ENCODE results near the gene URGCP.
"Not testable (repeated sequence)": the region's sequence is repeated elsewhere in the genome, so short reads cannot be mapped to it uniquely, and the experiment has no call there.

The URGCP gene

GRCh38 chr7:43929529-43930457, 23.4 kb upstream of the URGCP start:
- no peak overlapping the region for H3K27ac Mint-ChIP-seq
- no peaks in the 10 kb centered on the region for H3K9me3 Mint-ChIP-seq
- peaks cover 12% of the 10 kb centered on the region for H3K36me3 Mint-ChIP-seq (ENCODE audit: low read depth)
- H3K27me3 Mint-ChIP-seq: no peaks in the 10 kb centered on the region
- no peak overlapping the region for H3K4me3 Mint-ChIP-seq
- H3K4me1 Mint-ChIP-seq (ENCODE audit: low read depth): peaks cover 29% of the 10 kb centered on the region

GRCh38 chr7:43927810-43928209, 21.4 kb upstream of the URGCP start:
- peaks cover 34% of the 10 kb centered on the region for H3K4me1 Mint-ChIP-seq (ENCODE audit: low read depth)
- H3K27me3 Mint-ChIP-seq: no peaks in the 10 kb centered on the region
- peaks cover 17% of the 10 kb centered on the region for H3K36me3 Mint-ChIP-seq (ENCODE audit: low read depth)
- H3K9me3 Mint-ChIP-seq: no peaks in the 10 kb centered on the region
- H3K27ac Mint-ChIP-seq: no peak overlapping the region
- H3K4me3 Mint-ChIP-seq: no peak overlapping the region

GRCh38 chr7:43926798-43927123, 20.4 kb upstream of the URGCP start:
- peaks cover 17% of the 10 kb centered on the region for H3K36me3 Mint-ChIP-seq (ENCODE audit: low read depth)
- H3K27me3 Mint-ChIP-seq: no peaks in the 10 kb centered on the region
- H3K27ac Mint-ChIP-seq: peak overlapping the region; percentile 95
- no peaks in the 10 kb centered on the region for H3K9me3 Mint-ChIP-seq
- H3K4me1 Mint-ChIP-seq (ENCODE audit: low read depth): peaks cover 34% of the 10 kb centered on the region
- H3K4me3 Mint-ChIP-seq: peak overlapping the region; percentile 94

- Mint-ChIP-seq H3K27me3 (no peaks in the 10 kb centered on the region), H3K27ac (peak within 1 kb of the TSS; percentile 95), H3K4me3 (peak within 1 kb of the TSS; percentile 94), H3K4me1 (ENCODE audit: low read depth) (peaks cover 32% of the 10 kb centered on the region), H3K36me3 (ENCODE audit: low read depth) (peaks cover 20% of the 10 kb centered on the region), H3K9me3 (no peaks in the 10 kb centered on the region)
Observed at GRCh38 chr7:43925984-43926797, 19.8 kb upstream of the URGCP start, which contains the start of gene UBE2D4. TSS of gene UBE2D4 (plus strand) at chr7:43926436. CDS start at chr7:43926533, 97 bp downstream.

- Mint-ChIP-seq H3K4me1 (ENCODE audit: low read depth) (peaks cover 26% of the 10 kb centered on the region), H3K27ac (no peak overlapping the region), H3K27me3 (no peaks in the 10 kb centered on the region), H3K36me3 (ENCODE audit: low read depth) (peaks cover 29% of the 10 kb centered on the region), H3K4me3 (no peak overlapping the region), H3K9me3 (no peaks in the 10 kb centered on the region)
Observed at GRCh38 chr7:43922726-43923125, 16.3 kb upstream of the URGCP start.

- no peaks in the 10 kb centered on the region for H3K27me3 Mint-ChIP-seq
- H3K4me1 Mint-ChIP-seq (ENCODE audit: low read depth): peaks cover 16% of the 10 kb centered on the region
- H3K27ac Mint-ChIP-seq: no peak overlapping the region
- H3K36me3 Mint-ChIP-seq (ENCODE audit: low read depth): peaks cover 28% of the 10 kb centered on the region
- H3K4me3 Mint-ChIP-seq: no peak overlapping the region
- no peaks in the 10 kb centered on the region for H3K9me3 Mint-ChIP-seq
Observed at GRCh38 chr7:43921423-43921822, 15.0 kb upstream of the URGCP start.

GRCh38 chr7:43915907-43916306, 9.5 kb upstream of the URGCP start:
- Mint-ChIP-seq H3K36me3 (ENCODE audit: low read depth) (peaks cover 16% of the 10 kb centered on the region), H3K4me3 (no peak overlapping the region), H3K27ac (no peak overlapping the region), H3K9me3 (no peaks in the 10 kb centered on the region), H3K27me3 (no peaks in the 10 kb centered on the region), H3K4me1 (ENCODE audit: low read depth) (peaks cover 3% of the 10 kb centered on the region)

- H3K4me3 Mint-ChIP-seq: no peak overlapping the region
- no peaks in the 10 kb centered on the region for H3K4me1 Mint-ChIP-seq (ENCODE audit: low read depth)
- H3K27me3 Mint-ChIP-seq: no peaks in the 10 kb centered on the region
- no peak overlapping the region for H3K27ac Mint-ChIP-seq
- peaks cover 14% of the 10 kb centered on the region for H3K36me3 Mint-ChIP-seq (ENCODE audit: low read depth)
- no peaks in the 10 kb centered on the region for H3K9me3 Mint-ChIP-seq
Observed at GRCh38 chr7:43914795-43915194, 8.4 kb upstream of the URGCP start.

- peak overlapping the region; percentile 93 for H3K4me3 Mint-ChIP-seq
- H3K9me3 Mint-ChIP-seq: no peaks in the 10 kb centered on the region
- no peaks in the 10 kb centered on the region for H3K27me3 Mint-ChIP-seq
- H3K36me3 Mint-ChIP-seq (ENCODE audit: low read depth): peaks cover 3% of the 10 kb centered on the region
- peaks cover 34% of the 10 kb centered on the region for H3K4me1 Mint-ChIP-seq (ENCODE audit: low read depth)
- peak overlapping the region; percentile 96 for H3K27ac Mint-ChIP-seq
Observed at GRCh38 chr7:43905956-43906330, 453 bp downstream of the URGCP start.

GRCh38 chr7:43905209-43905946, 1.0 kb downstream of the URGCP start:
- Mint-ChIP-seq H3K36me3 (ENCODE audit: low read depth) (peaks cover 3% of the 10 kb centered on the region), H3K4me1 (ENCODE audit: low read depth) (peaks cover 34% of the 10 kb centered on the region), H3K27me3 (no peaks in the 10 kb centered on the region), H3K27ac (peak overlapping the region; percentile 96), H3K4me3 (peak overlapping the region; percentile 93), H3K9me3 (no peaks in the 10 kb centered on the region)

GRCh38 chr7:43904533-43905208, 1.7 kb downstream of the URGCP start:
- H3K36me3 Mint-ChIP-seq (ENCODE audit: low read depth): peaks cover 3% of the 10 kb centered on the region
- H3K4me1 Mint-ChIP-seq (ENCODE audit: low read depth): peaks cover 34% of the 10 kb centered on the region
- no peaks in the 10 kb centered on the region for H3K9me3 Mint-ChIP-seq
- H3K4me3 Mint-ChIP-seq: no peak overlapping the region
- H3K27me3 Mint-ChIP-seq: no peaks in the 10 kb centered on the region
- H3K27ac Mint-ChIP-seq: no peak overlapping the region

GRCh38 chr7:43902542-43903054, 3.8 kb downstream of the URGCP start:
- H3K9me3 Mint-ChIP-seq: no peaks in the 10 kb centered on the region
- peaks cover 3% of the 10 kb centered on the region for H3K36me3 Mint-ChIP-seq (ENCODE audit: low read depth)
- peak overlapping the region; percentile 9 for H3K27ac Mint-ChIP-seq
- H3K4me1 Mint-ChIP-seq (ENCODE audit: low read depth): peaks cover 34% of the 10 kb centered on the region
- no peaks in the 10 kb centered on the region for H3K27me3 Mint-ChIP-seq
- no peak overlapping the region for H3K4me3 Mint-ChIP-seq

- not testable (repeated sequence) for H3K27ac Mint-ChIP-seq, H3K9me3 Mint-ChIP-seq, H3K4me3 Mint-ChIP-seq, H3K27me3 Mint-ChIP-seq
- Mint-ChIP-seq H3K4me1 (ENCODE audit: low read depth) (peaks cover 12% of the 10 kb centered on the region), H3K36me3 (ENCODE audit: low read depth) (peaks cover 15% of the 10 kb centered on the region)
Observed at GRCh38 chr7:43898571-43898970, 7.8 kb downstream of the URGCP start.

GRCh38 chr7:43895847-43896415, 10.5 kb downstream of the URGCP start:
- Mint-ChIP-seq H3K36me3 (ENCODE audit: low read depth) (peaks cover 21% of the 10 kb centered on the region), H3K4me1 (ENCODE audit: low read depth) (peaks cover 23% of the 10 kb centered on the region), H3K4me3 (no peak overlapping the region), H3K27ac (no peak overlapping the region), H3K27me3 (no peaks in the 10 kb centered on the region), H3K9me3 (no peaks in the 10 kb centered on the region)

Measured in stimulated activated naive CD8-positive, alpha-beta T cell treated with anti-CD3 and anti-CD28 coated beads, Interleukin-15, Interleukin-2, amounts not matched to agents 100 ng/mL and 50 ng/mL, for 24 hours (primary cell).